Endothelial cell of umbilical vein (primary cell): Measurements from ENCODE around the gene USPL1. TPM values are rescaled to one million over a fixed set of nuclear protein-coding genes. Genes with fewer than 3 reads are reported as not detected.

Experiments
- BruUV-seq: library from RNA; stranded (reverse); fragments of 400-500 nt; replicated peaks from 2 replicates; lab custom pipeline; 2021; lab: Mats Ljungman, UMichigan
- CTCF ChIA-PET: fragments of 300-600, 350-600 bp; sonication (Branson Sonifier 250); formaldehyde crosslinking; loops from one replicate; lab custom pipeline; 2021; ENCODE audit warnings: antibody characterized with exemption, inconsistent platforms; lab: Charles Lee
- POLR2A ChIA-PET: fragments of 300-600, 350-600 bp; sonication (Branson Sonifier 250); formaldehyde crosslinking; loops from one replicate; lab custom pipeline; 2021; ENCODE audit warnings: antibody characterized with exemption, inconsistent platforms; lab: Charles Lee
- DNase-seq: peaks from one replicate; pipeline ENCODE4 v3.0.0-alpha.2; 2011; ENCODE audit warnings: low read depth, low spot score
- FAIRE-seq: peaks from 2 replicates; lab custom pipeline; 2011; peaks lifted over from hg19 to GRCh38; lab: Jason Lieb, UNC
- H2AFZ ChIP-seq: 2 replicates; pipeline ENCODE4 v1.6.0; 2012; ENCODE audit warnings: low read depth, low read length, control low read depth, inconsistent platforms
- H3K27ac ChIP-seq: 2 replicates; pipeline ENCODE4 v1.5.1; 2011; ENCODE audit warnings: low read depth, mild to moderate bottlenecking, control low read depth, low read length, moderate library complexity; ENCODE audit not compliant: insufficient read depth
- H3K27me3 ChIP-seq, 2 experiments: 2 replicates each; pipeline versions ENCODE4 v1.6.0 to v1.6.1; 2011; ENCODE audit warnings: low read length in 2 of 2, mixed read lengths in 1 of 2; ENCODE audit not compliant: control insufficient read depth in 2 of 2, insufficient read depth in 2 of 2
- H3K36me3 ChIP-seq, 2 experiments: 2 replicates in 1 of 2; 3 replicates in 1 of 2; pipeline ENCODE4 v1.5.1; 2011; ENCODE audit warnings: low read length in 2 of 2, mild to moderate bottlenecking in 1 of 2, moderate library complexity in 1 of 2; ENCODE audit not compliant: control insufficient read depth in 2 of 2, insufficient read depth in 2 of 2; ENCODE audit errors: extremely low read depth in 1 of 2
- H3K4me1 ChIP-seq: 3 replicates; pipeline ENCODE4 v1.5.1; 2011; ENCODE audit warnings: mild to moderate bottlenecking, low read length; ENCODE audit not compliant: control insufficient read depth, insufficient read depth; ENCODE audit errors: extremely low read depth
- H3K4me2 ChIP-seq: 2 replicates; pipeline ENCODE4 v1.6.1; 2011; ENCODE audit warnings: low read length, control low read depth, mixed read lengths; ENCODE audit not compliant: insufficient read depth
- H3K4me3 ChIP-seq, 3 experiments: fragments of 200-600 bp in 1 of 3; sonication (generic), shearing (Covaris generic) in 1 of 3; replicated peaks in 1 of 3; 2 replicates each; pipeline ENCODE4 v1.5.1; 2011 to 2016; ENCODE audit warnings: control low read depth in 3 of 3, low read length in 3 of 3, mild to moderate bottlenecking in 2 of 3, inconsistent platforms in 1 of 3, low read depth in 1 of 3, moderate library complexity in 1 of 3; ENCODE audit not compliant: insufficient read depth in 1 of 3
- H3K79me2 ChIP-seq: 2 replicates; pipeline ENCODE4 v1.6.0; 2012; ENCODE audit warnings: low read length, inconsistent platforms; ENCODE audit not compliant: control insufficient read depth, insufficient read depth
- H3K9ac ChIP-seq: replicated peaks from 2 replicates; pipeline ENCODE3; 2011; ENCODE audit warnings: low read length, control low read depth; ENCODE audit not compliant: insufficient read depth; ENCODE audit errors: extremely low read depth
- H3K9me1 ChIP-seq: replicated peaks from 3 replicates; pipeline ENCODE4 v1.6.0; 2011; ENCODE audit warnings: mild to moderate bottlenecking, low read length; ENCODE audit not compliant: control insufficient read depth, insufficient read depth; ENCODE audit errors: extremely low read depth
- H3K9me3 ChIP-seq: replicated peaks from 2 replicates; pipeline ENCODE4 v1.5.1; 2012; ENCODE audit warnings: low read length, inconsistent platforms; ENCODE audit not compliant: control insufficient read depth, insufficient read depth
- H4K20me1 ChIP-seq: replicated peaks from 2 replicates; pipeline ENCODE3; 2011; ENCODE audit warnings: mild to moderate bottlenecking, low read length; ENCODE audit not compliant: control insufficient read depth, insufficient read depth; ENCODE audit errors: extremely low read depth
- EZH2 ChIP-seq: IDR thresholded peaks from 2 replicates; pipeline ENCODE4 v1.6.1; 2012; ENCODE audit warnings: borderline replicate concordance, low read depth, mild to moderate bottlenecking, moderate library complexity, low read length, inconsistent platforms; ENCODE audit not compliant: severe bottlenecking
- FOS ChIP-seq: IDR thresholded peaks from 2 replicates; pipeline ENCODE4 v1.6.1; 2011; ENCODE audit warnings: mild to moderate bottlenecking, low read length, moderate library complexity, borderline replicate concordance; ENCODE audit not compliant: insufficient read depth
- GATA2 ChIP-seq: IDR thresholded peaks from 2 replicates; pipeline ENCODE4 v1.7.0; 2011; ENCODE audit warnings: low read depth, mild to moderate bottlenecking, moderate library complexity, mixed read lengths, low read length; ENCODE audit not compliant: insufficient read length, insufficient read depth
- JUN ChIP-seq: IDR thresholded peaks from 2 replicates; pipeline ENCODE4 v1.6.1; 2011; ENCODE audit warnings: borderline replicate concordance, low read depth; ENCODE audit not compliant: insufficient read length, insufficient read depth
- MYC ChIP-seq: IDR thresholded peaks from one replicate; pipeline ENCODE4 v1.6.1; 2011; ENCODE audit warnings: mild to moderate bottlenecking, low read depth, low read length
- POLR2A ChIP-seq: IDR thresholded peaks from 2 replicates; pipeline ENCODE4 v1.6.1; 2012; ENCODE audit warnings: low read depth, mild to moderate bottlenecking, control low read depth, low read length
- POLR2AphosphoS5 ChIP-seq: IDR thresholded peaks from 2 replicates; pipeline ENCODE4 v1.6.1; 2012; ENCODE audit warnings: low read depth, mild to moderate bottlenecking, control low read depth, low read length, moderate library complexity; ENCODE audit not compliant: insufficient read depth
- dilution Hi-C: fragments of 300-500 bp; cut with MboI; formaldehyde crosslinking; loops from one replicate; pipeline ENCODE4 v1.15.0; 2019; ENCODE audit warnings: low sequenced_read_pairs; ENCODE audit not compliant: extremely low pct_ligation_motif_present
- intact Hi-C: fragments of 100-400 bp; cut with micrococcal nuclease; formaldehyde crosslinking; loops from one replicate; pipeline ENCODE4 v1.10.0; 2022
- polyA plus RNA-seq, 4 experiments: library from polyadenylated mRNA; depleted of rRNA in 3 of 4; stranded (reverse) in 3 of 4; unstranded in 1 of 4; fragments of >200 nt; gene quantifications; 2 replicates each; pipeline versions ENCODE4 v1.2.1 to v1.2.3, GENCODE V29; 2011 to 2012; ENCODE audit warnings: missing spikeins in 1 of 4
- total RNA-seq: library from RNA; stranded (reverse); gene quantifications from 2 replicates; pipeline ENCODE4 v1.2.3, GENCODE V29; 2021
- TF ChIP-seq, protein P1 (sequence below), 2 donors: IDR thresholded peaks; 1 replicate in 1 of 2; 2 replicates in 1 of 2; pipeline ENCODE4 v1.5.1; 2011; ENCODE audit warnings: low read length in 2 of 2, mild to moderate bottlenecking in 2 of 2, moderate library complexity in 2 of 2, control low read depth in 1 of 2, inconsistent platforms in 1 of 2, low read depth in 1 of 2; ENCODE audit not compliant: insufficient read depth in 1 of 2; ENCODE audit errors: extremely low read depth in 1 of 2
- TF ChIP-seq, protein P2 (sequence below): IDR thresholded peaks from 2 replicates; pipeline ENCODE4 v1.6.1; 2011; ENCODE audit not compliant: insufficient read depth, insufficient read length

USPL1 gene
- total and polyA plus RNA-seq, 2 donors (not counting 3 experiments of a cell fraction or from before 2014, with no cell fraction given): 14.6 to 21.0 TPM

DNA sequence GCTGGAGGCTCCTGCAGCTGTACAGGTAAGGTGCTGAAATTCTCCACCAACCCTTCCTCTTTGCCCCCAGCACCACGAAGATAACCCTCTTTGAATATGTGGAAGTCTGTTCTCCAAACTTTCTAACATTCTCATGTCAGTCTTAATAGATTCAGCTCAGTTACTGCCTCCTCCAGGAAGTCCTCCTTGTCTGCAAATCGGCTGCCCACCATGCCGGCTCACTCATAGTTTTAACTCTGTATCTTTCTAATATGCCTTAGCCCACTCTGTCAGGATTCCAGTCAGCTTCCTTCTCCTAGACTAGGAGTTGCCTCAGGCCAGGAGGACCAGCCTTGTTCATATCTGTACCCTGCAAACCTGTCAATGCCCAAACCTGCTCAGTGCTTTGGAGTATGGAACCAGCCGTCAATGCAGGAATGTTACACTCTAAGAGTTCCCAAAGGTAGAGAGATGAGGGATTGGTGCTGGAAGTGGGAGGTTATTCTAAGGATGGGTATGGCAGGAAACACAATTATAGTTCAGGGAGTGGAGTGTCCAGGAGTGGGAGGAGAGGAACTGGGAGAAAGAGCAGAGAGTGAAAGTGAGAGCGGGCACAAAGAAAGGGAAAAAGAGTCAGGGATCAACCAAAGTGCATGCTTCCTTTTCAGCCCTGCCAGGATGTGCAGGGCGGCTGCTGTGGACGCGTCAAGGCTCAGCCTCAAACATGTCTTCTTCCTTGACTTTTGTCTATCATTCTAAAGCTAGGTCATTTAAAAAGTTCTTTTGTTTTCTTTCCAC lies 79.6 kb downstream of the USPL1 start:
- Histone ChIP-seq H3K27ac (peak overlapping the region; percentile 60), H3K79me2 (no peaks in the 10 kb centered on the region), H2AFZ (peak overlapping the region; percentile 98), H3K4me2 (peak overlapping the region; percentile 96), H4K20me1 (no peaks in the 10 kb centered on the region), H3K4me3 (peak overlapping the region in 2 of 3 experiments; percentile 10 to 37), H3K9me3 (no peaks in the 10 kb centered on the region), H3K36me3 (no peaks in the 10 kb centered on the region), H3K9ac (peak overlapping the region; percentile 56), H3K4me1 (peaks cover 28% of the 10 kb centered on the region), H3K9me1 (no peaks in the 10 kb centered on the region), H3K27me3 (no peaks in the 10 kb centered on the region)
- peak; percentile 69 for DNase-seq
- dilution Hi-C loops: loop anchor here (25.0 kb wide), 1 partner anchor 90 kb away; no protein-coding TSS in a partner anchor
- TF ChIP-seq POLR2AphosphoS5 (no peak), EZH2 (no peak), JUN (no peak), POLR2A (peak; percentile 24)
- BruUV-seq: no TSS peak
- intact Hi-C loops: loop anchor here (1.0 kb wide), 1 partner anchor 43 kb away; no protein-coding TSS in a partner anchor
- CTCF ChIA-PET: interaction anchor here (1.1 to 1.4 kb wide), 3 partner anchors 13 to 95 kb away, joined by 3 to 7 read pairs (median 4); no protein-coding TSS in a partner anchor
- POLR2A ChIA-PET: no interaction called here
- FAIRE-seq: peak; percentile 86

DNA sequence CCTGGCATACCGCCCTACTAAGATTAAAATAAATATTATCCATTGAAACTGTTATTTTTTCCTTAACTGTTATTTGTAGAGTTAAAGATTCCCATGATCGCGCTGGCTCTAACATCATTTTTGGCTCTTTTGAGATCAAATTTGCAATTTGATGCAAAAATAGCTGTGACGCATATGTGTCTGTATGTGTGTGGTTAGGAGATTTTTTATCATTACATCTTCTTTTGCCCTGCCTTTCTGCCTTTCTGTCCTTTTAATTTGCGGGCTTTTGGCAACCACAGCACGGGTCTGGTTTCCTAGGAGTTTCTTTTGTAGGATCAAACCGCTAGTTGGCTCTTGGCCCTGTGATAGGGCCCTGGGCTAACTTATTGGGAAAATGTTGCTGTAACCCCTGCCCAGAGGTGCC lies 80.3 kb downstream of the USPL1 start:
- CTCF ChIA-PET: interaction anchor here (1.2 kb wide), 1 partner anchor 94 kb away, joined by 3 read pairs; no protein-coding TSS in a partner anchor
- Histone ChIP-seq H3K27ac (peak overlapping the region; percentile 60), H3K79me2 (no peaks in the 10 kb centered on the region), H4K20me1 (no peaks in the 10 kb centered on the region), H3K4me2 (peak overlapping the region; percentile 96), H3K4me1 (peaks cover 28% of the 10 kb centered on the region), H3K4me3 (peak overlapping the region in 1 of 3 experiments; percentile 37), H3K9ac (peak overlapping the region; percentile 56), H3K9me3 (no peaks in the 10 kb centered on the region), H2AFZ (peak overlapping the region; percentile 98), H3K36me3 (no peaks in the 10 kb centered on the region), H3K27me3 (no peaks in the 10 kb centered on the region), H3K9me1 (no peaks in the 10 kb centered on the region)
- no TSS peak for BruUV-seq
- TF ChIP-seq JUN (no peak), EZH2 (no peak), FOS (no peak), POLR2A (no peak), POLR2AphosphoS5 (no peak), MYC (no peak), GATA2 (no peak)
- TF ChIP-seq, protein P1, sequence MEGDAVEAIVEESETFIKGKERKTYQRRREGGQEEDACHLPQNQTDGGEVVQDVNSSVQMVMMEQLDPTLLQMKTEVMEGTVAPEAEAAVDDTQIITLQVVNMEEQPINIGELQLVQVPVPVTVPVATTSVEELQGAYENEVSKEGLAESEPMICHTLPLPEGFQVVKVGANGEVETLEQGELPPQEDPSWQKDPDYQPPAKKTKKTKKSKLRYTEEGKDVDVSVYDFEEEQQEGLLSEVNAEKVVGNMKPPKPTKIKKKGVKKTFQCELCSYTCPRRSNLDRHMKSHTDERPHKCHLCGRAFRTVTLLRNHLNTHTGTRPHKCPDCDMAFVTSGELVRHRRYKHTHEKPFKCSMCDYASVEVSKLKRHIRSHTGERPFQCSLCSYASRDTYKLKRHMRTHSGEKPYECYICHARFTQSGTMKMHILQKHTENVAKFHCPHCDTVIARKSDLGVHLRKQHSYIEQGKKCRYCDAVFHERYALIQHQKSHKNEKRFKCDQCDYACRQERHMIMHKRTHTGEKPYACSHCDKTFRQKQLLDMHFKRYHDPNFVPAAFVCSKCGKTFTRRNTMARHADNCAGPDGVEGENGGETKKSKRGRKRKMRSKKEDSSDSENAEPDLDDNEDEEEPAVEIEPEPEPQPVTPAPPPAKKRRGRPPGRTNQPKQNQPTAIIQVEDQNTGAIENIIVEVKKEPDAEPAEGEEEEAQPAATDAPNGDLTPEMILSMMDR (IDR thresholded peaks at IDR 0.05; ENCODE audit: extremely low read depth in 1 of 2, insufficient read depth in 1 of 2, low read depth in 1 of 2, low read length in 2 of 2): no peak
- TF ChIP-seq, protein P2, sequence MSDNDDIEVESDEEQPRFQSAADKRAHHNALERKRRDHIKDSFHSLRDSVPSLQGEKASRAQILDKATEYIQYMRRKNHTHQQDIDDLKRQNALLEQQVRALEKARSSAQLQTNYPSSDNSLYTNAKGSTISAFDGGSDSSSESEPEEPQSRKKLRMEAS: no peak
- DNase-seq (no peak), FAIRE-seq (no peak)
- dilution Hi-C loops (loop anchor here (25.0 kb wide), 1 partner anchor 89 kb away; no protein-coding TSS in a partner anchor), intact Hi-C loops (loop anchor here (1.0 kb wide), 1 partner anchor 42 kb away; no protein-coding TSS in a partner anchor)
- POLR2A ChIA-PET: no interaction called here
